Stimulated activated CD8-positive, alpha-beta memory T cell treated with anti-CD3 and anti-CD28 coated beads, Interleukin-4, amount 100 ng/mL, for 4 hours (primary cell): ENCODE results near the gene RCAN2.
"Not testable (repeated sequence)": the region's sequence is repeated elsewhere in the genome, so short reads cannot be mapped to it uniquely, and the experiment has no call there.

ENCODE experiments used
- DNase-seq, 2 donors: peaks; one replicate each; pipeline ENCODE4 v3.0.0-alpha.2; 2020; ENCODE audit warnings: low read depth in 2 of 2, low spot score in 1 of 2

Gene RCAN2

DNA sequence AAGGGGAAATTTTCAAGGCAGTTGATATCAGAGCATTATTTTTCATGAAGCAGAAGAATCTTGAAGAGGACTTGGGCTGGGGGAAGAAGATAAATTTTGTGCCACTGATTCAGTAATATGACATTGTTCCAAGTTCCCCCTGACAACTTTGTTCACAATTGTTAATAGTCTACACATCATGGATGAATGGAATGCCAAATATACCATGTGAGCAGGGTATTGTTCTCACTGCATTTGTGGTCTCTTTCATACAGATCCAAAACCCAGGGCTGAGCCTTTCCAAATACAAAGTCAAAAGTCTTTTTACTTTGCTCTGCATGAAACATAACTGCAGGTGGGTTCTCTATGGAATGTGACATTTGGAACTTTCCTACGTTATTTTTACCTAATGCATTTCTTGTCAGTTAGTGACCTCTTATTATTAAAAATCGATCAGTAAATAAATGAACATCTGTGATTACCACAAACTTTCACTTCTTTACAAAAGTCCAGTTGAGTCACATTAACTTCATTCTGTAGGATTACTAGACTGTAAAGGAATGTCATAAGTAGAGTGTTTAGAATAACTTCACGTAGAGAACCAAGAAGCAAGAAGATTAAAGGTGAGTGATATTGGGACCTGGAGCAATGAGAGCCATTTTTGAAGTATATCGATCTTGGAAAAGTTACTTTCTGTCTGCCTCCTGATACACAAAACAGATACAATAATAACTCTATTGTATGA lies 100.9 kb downstream of the RCAN2 start:
- no peak for DNase-seq

DNA sequence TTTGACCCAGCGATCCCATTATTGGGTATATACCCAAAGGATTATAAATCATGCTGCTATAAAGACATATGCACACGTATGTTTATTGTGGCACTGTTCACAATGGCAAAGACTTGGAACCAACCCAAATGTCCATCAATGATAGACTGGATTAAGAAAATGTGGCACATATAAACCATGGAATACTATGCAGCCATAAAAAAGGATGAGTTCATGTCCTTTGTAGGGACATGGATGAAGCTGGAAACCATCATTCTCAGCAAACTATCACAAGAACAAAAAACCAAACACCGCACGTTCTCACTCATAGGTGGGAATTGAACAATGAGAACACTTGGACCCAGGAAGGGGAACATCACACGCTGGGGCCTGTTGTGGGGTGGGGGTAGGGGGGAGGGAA lies 103.5 kb downstream of the RCAN2 start:
- not testable (repeated sequence) for DNase-seq

GRCh38 chr6:46381579-46381978 lies 109.7 kb downstream of the RCAN2 start:
- no peak for DNase-seq

DNA sequence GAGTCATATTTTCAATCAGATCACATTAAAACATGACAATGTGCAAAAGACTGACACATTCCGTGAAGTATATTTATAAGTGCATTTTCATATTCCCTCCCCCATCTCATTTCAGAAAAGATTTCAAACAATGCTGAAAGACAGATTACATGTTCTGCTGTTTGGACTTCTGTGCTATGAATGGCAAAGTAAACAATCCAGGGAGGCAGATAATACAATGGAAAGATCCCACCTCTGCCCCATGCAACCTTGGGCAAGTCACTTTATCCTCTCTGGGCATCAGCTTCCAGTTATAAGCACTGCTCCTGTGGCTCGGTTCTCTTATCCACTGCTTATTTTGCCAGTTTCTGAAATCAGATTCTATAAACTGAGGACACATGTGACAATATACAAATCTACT lies 110.2 kb downstream of the RCAN2 start:
- DNase-seq = no peak

- no peak for DNase-seq
Measured at GRCh38 chr6:46380152-46380807, 111.0 kb downstream of the RCAN2 start.

DNA sequence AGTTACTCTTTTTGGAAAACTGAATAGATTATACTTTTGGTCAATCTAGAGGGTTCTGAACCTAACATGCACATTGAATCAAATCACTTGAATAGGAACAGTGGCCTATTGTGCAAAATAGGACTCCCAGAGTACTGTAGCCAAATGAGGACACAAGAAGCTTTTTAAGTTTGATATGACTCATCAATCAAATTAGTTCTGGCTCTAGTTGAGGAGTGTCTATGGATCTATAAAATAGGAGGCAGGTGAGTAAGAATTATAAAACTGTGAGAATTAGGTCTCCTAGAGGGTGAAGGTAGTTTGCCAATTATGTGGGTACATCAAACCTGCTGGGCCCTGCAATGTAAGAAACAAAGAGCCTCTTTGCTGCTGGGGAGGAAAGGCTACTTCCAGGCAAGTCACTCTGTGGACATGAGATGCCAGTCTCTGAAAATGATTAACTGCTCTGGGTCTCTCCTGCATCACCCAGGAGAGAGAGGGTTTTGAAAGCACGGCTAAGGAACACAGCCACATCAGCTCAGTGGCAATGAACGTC lies 112.3 kb downstream of the RCAN2 start:
- DNase-seq = no peak

- DNase-seq = no peak
Measured at GRCh38 chr6:46378161-46378881, 112.9 kb downstream of the RCAN2 start.

DNA sequence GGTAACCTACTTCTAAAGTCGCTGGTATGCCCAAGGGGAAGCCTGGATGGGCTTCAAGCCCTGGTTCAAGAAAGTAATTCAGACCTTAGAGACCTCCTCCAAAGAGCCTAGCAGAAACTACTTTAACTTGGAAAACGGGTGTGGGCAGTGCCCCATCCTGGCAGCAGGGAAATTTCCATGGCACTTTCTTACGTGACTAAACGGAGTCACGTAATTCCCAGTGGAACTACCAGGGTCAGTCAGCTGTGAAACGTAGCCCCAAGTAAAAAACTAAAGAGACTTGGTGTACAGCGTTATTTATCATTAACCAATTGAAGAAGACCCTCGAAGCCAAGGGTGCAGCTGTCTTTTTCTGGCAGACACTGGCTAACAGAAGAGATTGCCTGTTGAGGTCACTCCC lies 114.0 kb downstream of the RCAN2 start:
- no peak for DNase-seq

DNA sequence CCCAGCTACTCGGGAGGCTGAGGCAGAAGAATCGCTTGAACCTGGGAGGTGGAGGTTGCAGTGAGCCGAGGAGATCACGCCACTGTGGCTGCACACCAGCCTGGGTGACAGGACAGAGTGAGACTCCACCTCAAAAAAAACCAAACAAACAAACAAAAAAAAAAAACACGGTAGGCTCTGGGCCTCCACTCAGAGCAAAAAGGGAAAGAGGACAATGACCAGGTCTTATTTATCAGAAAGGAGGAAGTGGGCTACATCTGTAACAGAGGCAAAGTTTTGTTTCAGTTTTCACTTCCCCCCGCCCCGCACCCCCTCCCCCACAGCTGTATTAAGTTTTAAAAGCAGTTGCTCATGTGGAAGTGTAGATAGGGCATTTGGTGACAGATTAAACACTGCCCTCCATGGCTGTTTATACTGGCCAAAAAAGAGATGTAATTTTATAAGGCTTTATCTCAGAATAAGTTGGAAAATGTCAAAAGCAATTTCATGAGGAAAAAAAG lies 114.6 kb downstream of the RCAN2 start:
- no peak for DNase-seq

- no peak for DNase-seq
Measured at GRCh38 chr6:46370622-46371021, 120.6 kb downstream of the RCAN2 start.

DNA sequence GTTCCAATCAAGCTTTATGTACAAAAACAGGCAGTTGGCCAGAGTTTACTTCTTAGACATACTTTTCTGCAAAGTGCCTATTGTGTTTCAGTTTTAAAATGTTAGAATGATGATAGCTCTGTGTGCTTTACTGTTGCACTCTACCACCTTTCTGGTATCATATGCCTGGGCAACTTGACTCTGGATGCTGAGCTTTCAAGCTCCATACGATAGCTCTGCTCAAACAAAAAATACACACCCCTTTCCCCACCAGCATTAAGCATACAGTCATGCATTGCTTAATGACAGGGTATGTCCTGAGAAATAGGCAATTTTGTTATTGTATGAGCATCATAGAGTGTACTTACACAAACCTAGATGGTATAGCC lies 123.1 kb downstream of the RCAN2 start:
- DNase-seq = no peak

GRCh38 chr6:46367354-46368168 lies 123.7 kb downstream of the RCAN2 start:
- no peak for DNase-seq

- DNase-seq = no peak
Measured at GRCh38 chr6:46366190-46366900, 124.9 kb downstream of the RCAN2 start.

- DNase-seq = no peak
Measured at GRCh38 chr6:46357591-46357990, 133.7 kb downstream of the RCAN2 start.

DNA sequence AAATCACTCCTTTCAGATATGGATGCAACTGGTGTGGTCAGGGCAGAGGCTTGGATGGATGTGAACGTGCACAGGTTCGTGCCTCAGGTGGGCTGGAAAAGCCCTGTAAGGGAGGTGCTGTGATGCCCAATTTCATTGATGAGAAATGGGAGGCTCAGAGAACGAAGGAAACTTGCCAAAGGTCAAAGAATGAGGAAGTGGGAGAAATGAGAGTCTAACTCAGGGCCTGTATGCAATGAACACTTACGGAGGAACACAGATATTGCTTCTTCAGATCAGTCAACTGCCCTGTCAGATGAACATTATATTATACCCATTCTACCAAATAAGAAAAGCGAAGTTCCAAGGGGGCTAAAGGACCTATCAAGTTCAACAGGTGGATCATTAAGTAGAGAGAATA lies 134.7 kb downstream of the RCAN2 start:
- no peak for DNase-seq

DNA sequence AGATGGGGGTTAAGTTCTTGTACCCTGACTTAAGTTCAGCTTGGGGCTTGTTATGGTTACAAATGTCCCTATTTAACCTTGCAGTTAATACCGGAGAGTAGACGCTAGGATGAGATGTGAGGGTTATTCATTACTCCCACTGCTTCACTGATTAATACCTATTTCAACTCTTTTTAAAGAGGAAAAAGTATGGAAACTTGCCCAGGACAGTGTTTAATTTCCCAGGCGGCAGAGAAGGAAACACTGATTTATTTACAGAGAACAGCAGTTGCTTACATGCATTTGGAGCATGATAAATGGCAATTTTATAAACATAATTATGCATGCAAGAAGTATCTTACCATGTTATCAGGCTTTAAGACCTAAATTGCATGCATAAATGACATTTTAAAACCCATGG lies 137.7 kb downstream of the RCAN2 start:
- no peak for DNase-seq

- no peak for DNase-seq
Measured at GRCh38 chr6:46352541-46353268, 138.5 kb downstream of the RCAN2 start.

GRCh38 chr6:46350714-46351113 lies 140.5 kb downstream of the RCAN2 start:
- no peak for DNase-seq

GRCh38 chr6:46347669-46348068 lies 143.6 kb downstream of the RCAN2 start:
- DNase-seq = no peak

DNA sequence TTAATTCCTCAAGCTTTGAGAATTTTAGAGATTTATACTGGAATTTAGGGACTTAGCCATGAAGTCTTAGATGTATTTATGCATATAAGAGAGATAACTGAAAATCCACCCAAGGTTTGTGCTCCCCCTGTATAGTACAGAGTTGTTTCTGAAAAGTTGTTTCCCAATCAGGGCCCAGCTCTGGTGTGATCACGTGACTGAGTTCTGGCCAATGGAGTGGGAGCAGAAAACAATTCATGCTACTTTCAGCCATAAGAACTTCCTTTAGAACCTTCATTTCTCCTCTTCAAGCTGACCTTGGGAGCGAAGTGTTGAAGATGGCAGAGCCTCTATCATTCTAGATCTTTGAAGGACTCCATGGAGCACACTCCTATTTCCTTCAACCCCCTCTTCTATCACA lies 151.0 kb downstream of the RCAN2 start:
- no peak for DNase-seq
